H1 (cell line): ENCODE data around the gene TBRG4. TPM values are rescaled to one million over a fixed set of nuclear protein-coding genes. Genes with fewer than 3 reads are reported as not detected.

Experiments used
- CTCF ChIA-PET: fragments of 300-600 bp; sonication (Branson Sonifier 250); formaldehyde crosslinking; loops from one replicate; lab custom pipeline; 2021; ENCODE audit not compliant: partially characterized antibody; lab: Charles Lee
- POLR2A ChIA-PET: fragments of 300-600 bp; sonication (Branson Sonifier 250); formaldehyde crosslinking; loops from one replicate; lab custom pipeline; 2021; ENCODE audit warnings: inconsistent platforms; ENCODE audit not compliant: partially characterized antibody; lab: Charles Lee
- DNase-seq, 2 experiments: peaks; one replicate each; pipeline versions ENCODE4 v3.0.0 to v3.0.0-alpha.2; 2010 to 2022; ENCODE audit warnings: low spot score in 2 of 2, low read depth in 1 of 2, mixed read lengths in 1 of 2
- FAIRE-seq: peaks from 2 replicates; lab custom pipeline; 2011; peaks lifted over from hg19 to GRCh38; lab: Jason Lieb, UNC
- H2AFZ ChIP-seq: 2 replicates; pipeline ENCODE4 v1.8.1; 2012; ENCODE audit warnings: low read length, inconsistent platforms
- H2AK5ac ChIP-seq: 2 replicates; pipeline ENCODE4 v1.6.1; 2013; ENCODE audit warnings: low read depth, low read length
- H2BK120ac ChIP-seq: replicated peaks from 2 replicates; pipeline ENCODE3; 2013; ENCODE audit warnings: low read depth, low read length, inconsistent platforms
- H2BK12ac ChIP-seq: 2 replicates; pipeline ENCODE4 v1.6.1; 2013; ENCODE audit warnings: low read depth, low read length
- H2BK15ac ChIP-seq: 2 replicates; pipeline ENCODE4 v1.6.1; 2013; ENCODE audit warnings: low read length
- H2BK20ac ChIP-seq: 2 replicates; pipeline ENCODE4 v1.6.1; 2013; ENCODE audit warnings: low read length
- H2BK5ac ChIP-seq: 2 replicates; pipeline ENCODE4 v1.6.1; 2013; ENCODE audit warnings: low read depth, low read length
- H3K14ac ChIP-seq: 2 replicates; pipeline ENCODE4 v1.6.1; 2013; ENCODE audit warnings: inconsistent platforms; ENCODE audit not compliant: insufficient read length
- H3K18ac ChIP-seq: 2 replicates; pipeline ENCODE4 v1.6.1; 2013; ENCODE audit warnings: low read length; ENCODE audit errors: extremely low read depth
- H3K23ac ChIP-seq: 2 replicates; pipeline ENCODE4 v1.6.1; 2013; ENCODE audit warnings: inconsistent platforms; ENCODE audit not compliant: insufficient read length
- H3K23me2 ChIP-seq: 2 replicates; pipeline ENCODE4 v1.6.1; 2013; ENCODE audit warnings: low read depth, low read length
- H3K27ac ChIP-seq: 2 replicates; pipeline ENCODE4 v1.6.1; 2011; ENCODE audit warnings: low read depth, low read length, inconsistent platforms
- H3K27me3 ChIP-seq, 4 experiments: replicated peaks in 1 of 4; 1 replicate in 1 of 4; 2 replicates in 3 of 4; pipeline versions ENCODE4 v1.6.1 to v1.8.1; 2011 to 2013; ENCODE audit warnings: low read length in 3 of 4, mild to moderate bottlenecking in 3 of 4, inconsistent platforms in 2 of 4, mixed read lengths in 2 of 4, moderate library complexity in 1 of 4; ENCODE audit not compliant: control insufficient read depth in 3 of 4, insufficient read depth in 3 of 4; ENCODE audit errors: extremely low read depth in 1 of 4
- H3K36me3 ChIP-seq, 4 experiments: 2 replicates each; pipeline versions ENCODE4 v1.6.1 to v1.8.1; 2011 to 2013; ENCODE audit warnings: mild to moderate bottlenecking in 4 of 4, low read length in 3 of 4, moderate library complexity in 2 of 4, control low read depth in 1 of 4, inconsistent platforms in 1 of 4; ENCODE audit not compliant: insufficient read depth in 4 of 4, control insufficient read depth in 2 of 4
- H3K4ac ChIP-seq: replicated peaks from 2 replicates; pipeline ENCODE3; 2013; ENCODE audit warnings: low read length, low read depth, mixed read lengths, inconsistent platforms; ENCODE audit not compliant: insufficient read length
- H3K4me1 ChIP-seq, 4 experiments: replicated peaks in 1 of 4; 1 replicate in 1 of 4; 2 replicates in 3 of 4; pipeline versions ENCODE4 v1.6.1 to v1.8.1; 2011 to 2013; ENCODE audit warnings: low read length in 3 of 4, inconsistent platforms in 2 of 4, mixed read lengths in 1 of 4; ENCODE audit not compliant: insufficient read depth in 4 of 4, control insufficient read depth in 3 of 4
- H3K4me2 ChIP-seq, 2 experiments: 2 replicates each; pipeline versions ENCODE4 v1.6.1 to v1.8.1; 2011 to 2013; ENCODE audit warnings: low read depth in 2 of 2, low read length in 2 of 2, control low read depth in 1 of 2, inconsistent platforms in 1 of 2, mild to moderate bottlenecking in 1 of 2; ENCODE audit not compliant: insufficient read depth in 1 of 2
- H3K4me3 ChIP-seq, 4 experiments: fragments of 200-600, 300-600 bp in 1 of 4; sonication (generic), shearing (Covaris generic), sonication (Bioruptor Twin) in 1 of 4; 2 replicates each; pipeline versions ENCODE4 v1.5.1 to v1.8.1; 2011 to 2016; ENCODE audit warnings: low read length in 4 of 4, low read depth in 3 of 4, control low read depth in 2 of 4, inconsistent platforms in 2 of 4, mild to moderate bottlenecking in 2 of 4, mixed read lengths in 1 of 4, moderate library complexity in 1 of 4; ENCODE audit not compliant: insufficient read depth in 2 of 4; ENCODE audit errors: extremely low read depth in 1 of 4
- H3K56ac ChIP-seq: replicated peaks from 2 replicates; pipeline ENCODE3; 2013; ENCODE audit warnings: low read depth, mild to moderate bottlenecking, mixed read lengths, low read length, inconsistent platforms; ENCODE audit not compliant: insufficient read length
- H3K79me1 ChIP-seq: 2 replicates; pipeline ENCODE4 v1.6.1; 2013; ENCODE audit warnings: low read depth, low read length, control low read depth
- H3K79me2 ChIP-seq, 2 experiments: 2 replicates each; pipeline versions ENCODE4 v1.6.1 to v1.8.1; 2012 to 2013; ENCODE audit warnings: low read length in 2 of 2, mild to moderate bottlenecking in 2 of 2, inconsistent platforms in 1 of 2; ENCODE audit not compliant: insufficient read depth in 2 of 2, control insufficient read depth in 1 of 2
- H3K9ac ChIP-seq, 4 experiments: replicated peaks in 1 of 4; 1 replicate in 1 of 4; 2 replicates in 3 of 4; pipeline versions ENCODE4 v1.6.1 to v1.8.1; 2011 to 2013; ENCODE audit warnings: low read depth in 3 of 4, low read length in 3 of 4, control low read depth in 2 of 4, mild to moderate bottlenecking in 2 of 4, moderate library complexity in 2 of 4, inconsistent platforms in 1 of 4; ENCODE audit errors: extremely low read depth in 1 of 4
- H3K9me3 ChIP-seq, 2 experiments: 2 replicates each; pipeline versions ENCODE4 v1.6.1 to v1.8.1; 2012 to 2013; ENCODE audit warnings: mild to moderate bottlenecking in 2 of 2, moderate library complexity in 2 of 2, control low read depth in 1 of 2, inconsistent platforms in 1 of 2, low read depth in 1 of 2, low read length in 1 of 2, mixed read lengths in 1 of 2; ENCODE audit not compliant: insufficient read depth in 2 of 2
- H4K20me1 ChIP-seq, 2 experiments: replicated peaks in 1 of 2; 2 replicates each; pipeline versions ENCODE3 to v1.8.1; 2011 to 2013; ENCODE audit warnings: inconsistent platforms in 2 of 2, low read length in 2 of 2, mild to moderate bottlenecking in 1 of 2; ENCODE audit not compliant: insufficient read depth in 2 of 2, control insufficient read depth in 1 of 2
- H4K5ac ChIP-seq: 2 replicates; pipeline ENCODE4 v1.6.1; 2013; ENCODE audit warnings: low read length, low read depth, mixed read lengths, inconsistent platforms; ENCODE audit not compliant: insufficient read length
- H4K8ac ChIP-seq: 2 replicates; pipeline ENCODE4 v1.8.0; 2013; ENCODE audit warnings: mild to moderate bottlenecking, moderate library complexity, low read length, inconsistent platforms; ENCODE audit not compliant: insufficient read depth; ENCODE audit errors: extremely low read depth
- H4K91ac ChIP-seq: replicated peaks from 2 replicates; pipeline ENCODE3; 2013; ENCODE audit warnings: low read length, mixed read lengths, inconsistent platforms; ENCODE audit not compliant: insufficient read length
- BCL11A ChIP-seq, 2 experiments: IDR thresholded peaks; one replicate each; pipeline ENCODE4 v1.6.1; 2011; ENCODE audit warnings: low read depth in 2 of 2, low read length in 2 of 2, mild to moderate bottlenecking in 2 of 2
- CEBPB ChIP-seq: IDR thresholded peaks from 2 replicates; pipeline ENCODE4 v1.6.1; 2012; ENCODE audit warnings: low read depth, low read length
- GTF2F1 ChIP-seq: IDR thresholded peaks from 2 replicates; pipeline ENCODE4 v1.6.1; 2012; ENCODE audit warnings: low read depth, low read length, improper control_type of control experiment, borderline replicate concordance
- KDM1A ChIP-seq: fragments of 200-600, 300-600 bp; sonication (generic); IDR thresholded peaks from 2 replicates; pipeline ENCODE4 v1.7.1; 2016; ENCODE audit warnings: mild to moderate bottlenecking, low read length, borderline replicate concordance
- KDM5A ChIP-seq: fragments of 200-600 bp; IDR thresholded peaks from 2 replicates; pipeline ENCODE4 v1.7.1; 2012; ENCODE audit warnings: mild to moderate bottlenecking, low read length, inconsistent platforms, mixed read lengths
- NRF1 ChIP-seq: IDR thresholded peaks from 2 replicates; pipeline ENCODE4 v1.6.1; 2011; ENCODE audit warnings: mild to moderate bottlenecking, low read depth, low read length, improper control_type of control experiment
- POU5F1 ChIP-seq: IDR thresholded peaks from 2 replicates; pipeline ENCODE4 v1.6.1; 2011; ENCODE audit warnings: low read depth, mild to moderate bottlenecking, low read length, moderate library complexity
- RBBP5 ChIP-seq: IDR thresholded peaks from 2 replicates; pipeline ENCODE4 v1.7.1; 2012; ENCODE audit warnings: low read depth, mild to moderate bottlenecking, inconsistent platforms, low read length, moderate library complexity, borderline replicate concordance
- SAP30 ChIP-seq: fragments of 300-600 bp; sonication (generic); IDR thresholded peaks from 2 replicates; pipeline ENCODE4 v1.7.1; 2012; ENCODE audit warnings: low read length, moderate library complexity, mild to moderate bottlenecking, inconsistent platforms; ENCODE audit not compliant: insufficient read depth, insufficient replicate concordance
- SIRT6 ChIP-seq: IDR thresholded peaks from one replicate; pipeline ENCODE4 v1.7.1; 2012; ENCODE audit warnings: low read length, inconsistent platforms
- SIX5 ChIP-seq: IDR thresholded peaks from 2 replicates; pipeline ENCODE4 v1.6.1; 2011; ENCODE audit warnings: mild to moderate bottlenecking, low read depth, low read length
- SP2 ChIP-seq: IDR thresholded peaks from 2 replicates; pipeline ENCODE4 v1.6.1; 2012; ENCODE audit warnings: mild to moderate bottlenecking, low read length, inconsistent platforms
- TAF1 ChIP-seq: IDR thresholded peaks from 2 replicates; pipeline ENCODE4 v1.6.1; 2011; ENCODE audit warnings: mild to moderate bottlenecking, low read depth, low read length
- TEAD4 ChIP-seq: IDR thresholded peaks from 2 replicates; pipeline ENCODE4 v1.6.1; 2012; ENCODE audit warnings: low read depth, low read length, inconsistent platforms, mixed read lengths
- USF2 ChIP-seq: IDR thresholded peaks from 2 replicates; pipeline ENCODE4 v1.6.1; 2011; ENCODE audit warnings: low read length, improper control_type of control experiment
- WGBS, 2 experiments: shearing (Covaris generic) in 1 of 2; methylation state at CpG; one replicate each; pipeline versions ENCODE4 v1.1.6 to v1.1.7; 2013 to 2015; ENCODE audit warnings: low lambda C conversion rate in 2 of 2, mixed read lengths in 2 of 2, inconsistent platforms in 1 of 2, low coverage in 1 of 2, missing lambda C conversion rate in 1 of 2; ENCODE audit not compliant: insufficient replicate concordance in 2 of 2, insufficient coverage in 1 of 2, insufficient read length in 1 of 2; ENCODE audit errors: extremely low coverage in 1 of 2, missing lambda C conversion rate in 1 of 2; 5-methylcytosine and 5-hydroxymethylcytosine counted together
- polyA plus RNA-seq, 7 experiments: library from polyadenylated mRNA; depleted of rRNA in 3 of 7; stranded (reverse) in 5 of 7; unstranded in 2 of 7; fragments of >200 nt in 5 of 7; fragments of 200-250 nt in 2 of 7; gene quantifications; 1 replicate in 5 of 7; 2 replicates in 1 of 7; 4 replicates in 1 of 7; pipeline versions ENCODE4 v1.2.1 to v1.2.3, GENCODE V29; 2011 to 2013; ENCODE audit warnings: missing spikeins in 2 of 7, mixed read lengths in 2 of 7
- total RNA-seq: library from RNA; stranded (reverse); fragmentation: NEBNext Ultra II Directional; extraction: Animal tissue kit (Norgen Biotek cat#: 25700); gene quantifications from 2 replicates; pipeline ENCODE4 v1.2.1, GENCODE V29; 2021

Gene TBRG4
- total and polyA plus RNA-seq, 2 of the 8 experiments (the other 6 are each of a cell fraction or from before 2014, with no cell fraction given) = 110 to 137 TPM

GRCh38 chr7:45151967-45152366, 40.5 kb upstream of the TBRG4 start:
- H3K23me2 ChIP-seq = peaks cover 3% of the 10 kb centered on the region
- TF ChIP-seq KDM5A (no peak), TAF1 (no peak), KDM1A (no peak), SP2 (no peak), SIRT6 (no peak), GTF2F1 (no peak), TEAD4 (no peak), SAP30 (no peak), NRF1 (no peak), SIX5 (no peak), USF2 (no peak), RBBP5 (no peak), BCL11A (IDR thresholded peaks at IDR 0.05; ENCODE audit: low read depth in 2 of 2, low read length in 2 of 2) (no peak), POU5F1 (no peak), CEBPB (no peak)

More at GRCh38 chr7:45151967-45152366, 40.5 kb upstream of the TBRG4 start:
- no peak overlapping the region for H3K4me3 ChIP-seq
- POLR2A ChIA-PET = no interaction called here
- no peak overlapping the region for H3K23ac ChIP-seq
- no peak overlapping the region for H3K4me2 ChIP-seq
- CTCF ChIA-PET = interaction anchor here (1.0 to 2.0 kb wide), 5 partner anchors 10 to 109 kb away, joined by 3 to 7 read pairs (median 6); no protein-coding TSS in a partner anchor
- H3K36me3 ChIP-seq = no peaks in the 10 kb centered on the region
- no peak overlapping the region for H4K91ac ChIP-seq
- H2BK15ac ChIP-seq = no peak overlapping the region
- H2BK120ac ChIP-seq = no peak overlapping the region
- no peak overlapping the region for H2BK20ac ChIP-seq
- H3K4me1 ChIP-seq = peaks cover 0 to 1% (median 0%) of the 10 kb centered on the region in 4 experiments; a peak in 3 of 7 replicates
- H4K5ac ChIP-seq = no peak overlapping the region
- H3K27ac ChIP-seq = no peak overlapping the region
- no peak overlapping the region for H3K18ac ChIP-seq
- WGBS, 2 experiments = 58% methylated on average over 3 of the region's 3 CpGs; no CpG with 5 or more reads in 1 of the 2 experiments
- H2BK5ac ChIP-seq = no peak overlapping the region
- DNase-seq (no peak), FAIRE-seq (no peak)
- no peak overlapping the region for H2AK5ac ChIP-seq
- no peak overlapping the region for H2AFZ ChIP-seq
- H3K79me1 ChIP-seq = no peaks in the 10 kb centered on the region
- H3K9ac ChIP-seq = no peak overlapping the region
- no peak overlapping the region for H3K14ac ChIP-seq
- no peaks in the 10 kb centered on the region for H3K79me2 ChIP-seq
- no peak overlapping the region for H4K8ac ChIP-seq
- peaks cover 0 to 5% (median 4%) of the 10 kb centered on the region in 4 experiments; a peak in 3 of 7 replicates for H3K27me3 ChIP-seq
- H4K20me1 ChIP-seq = peaks cover 0 to 7% of the 10 kb centered on the region in 2 experiments
- H3K4ac ChIP-seq = no peak overlapping the region
- no peak overlapping the region for H3K56ac ChIP-seq
- H3K9me3 ChIP-seq = no peaks in the 10 kb centered on the region
- H2BK12ac ChIP-seq = no peak overlapping the region
